Thyroid gland (tissue), 4 donors: ENCODE data around the gene AGXT2. TPM values are rescaled to one million over a fixed set of nuclear protein-coding genes. Genes with fewer than 3 reads are reported as not detected.
"Not testable (repeated sequence)": the region's sequence is repeated elsewhere in the genome, so short reads cannot be mapped to it uniquely, and the experiment has no call there.

Experiments used
- DNase-seq, 2 donors: peaks; one replicate each; pipeline ENCODE4 v3.0.0-alpha.2; 2019
- H3K27ac ChIP-seq, 3 donors: fragments of 200-600 bp; sonication (generic); 1 replicate in 2 of 3; 2 replicates in 1 of 3; pipeline ENCODE4 v1.5.1; 2016 to 2019; ENCODE audit warnings: mild to moderate bottlenecking in 1 of 3, moderate library complexity in 1 of 3
- H3K27me3 ChIP-seq: fragments of 200-600 bp; sonication (generic); one replicate; pipeline ENCODE4 v1.5.1; 2019
- H3K36me3 ChIP-seq, 2 donors: fragments of 200-600 bp; sonication (generic); one replicate each; pipeline ENCODE4 v1.5.1; 2016 to 2019
- H3K4me1 ChIP-seq, 2 donors: fragments of 200-600 bp; sonication (generic); one replicate each; pipeline ENCODE4 v1.5.1; 2017 to 2019
- H3K4me3 ChIP-seq, 3 donors: fragments of 200-600 bp; sonication (generic); replicated peaks in 1 of 3; 1 replicate in 2 of 3; 2 replicates in 1 of 3; pipeline ENCODE4 v1.5.1; 2016; ENCODE audit warnings: mild to moderate bottlenecking in 1 of 3
- H3K9me3 ChIP-seq: fragments of 200-600 bp; sonication (generic); one replicate; pipeline ENCODE4 v1.5.1; 2017
- POLR2A ChIP-seq, 2 donors: fragments of 450-650 bp; IDR thresholded peaks; one replicate each; pipeline ENCODE4 v1.6.1; 2017; ENCODE audit warnings: antibody characterized with exemption in 2 of 2, mild to moderate bottlenecking in 2 of 2, moderate library complexity in 1 of 2
- WGBS, 2 donors: methylation state at CpG; one replicate each; pipeline ENCODE4 v1.1.5; 2017; 5-methylcytosine and 5-hydroxymethylcytosine counted together
- intact Hi-C: fragments of 100-400 bp; cut with DNase I; formaldehyde crosslinking; loops from one replicate; pipeline ENCODE4 v1.15.1; 2023
- total RNA-seq, 4 donors: library from RNA; depleted of rRNA; stranded (reverse); fragments of >200 nt; gene quantifications; one replicate each; pipeline ENCODE4 v1.2.3, GENCODE V29; 2016
- TF ChIP-seq, protein P1 (sequence below), 6 experiments: fragments of 200-600 bp in 3 of 6; fragments of 450-650 bp in 3 of 6; sonication (generic) in 3 of 6; IDR thresholded peaks; one replicate each; pipeline ENCODE4 v1.5.1; 2016 to 2019; ENCODE audit warnings: antibody characterized with exemption in 6 of 6, mild to moderate bottlenecking in 2 of 6, inconsistent platforms in 1 of 6, moderate library complexity in 1 of 6

Gene AGXT2
- total RNA-seq, 4 donors from 2014 or later: not detected

DNA sequence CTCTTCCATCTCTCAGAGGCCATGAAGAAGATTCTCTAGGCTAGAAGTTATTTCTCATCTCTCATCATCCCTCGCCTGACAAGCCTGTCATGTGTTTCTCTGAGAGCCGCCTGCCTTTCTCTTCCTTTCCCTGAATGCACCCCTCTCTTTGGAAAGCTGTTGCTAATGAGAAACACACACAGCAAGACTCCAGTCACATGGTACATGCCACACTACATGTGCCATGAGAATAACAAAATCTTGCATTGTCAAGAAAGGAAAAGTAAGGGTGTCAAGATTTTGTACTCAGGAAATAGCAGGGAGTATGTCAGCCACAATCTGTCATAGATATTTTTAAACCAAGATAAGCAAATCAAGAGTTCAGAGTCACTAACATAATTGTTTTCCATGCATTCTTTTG lies 8.9 kb downstream of the AGXT2 start:
- TF ChIP-seq, protein P1, sequence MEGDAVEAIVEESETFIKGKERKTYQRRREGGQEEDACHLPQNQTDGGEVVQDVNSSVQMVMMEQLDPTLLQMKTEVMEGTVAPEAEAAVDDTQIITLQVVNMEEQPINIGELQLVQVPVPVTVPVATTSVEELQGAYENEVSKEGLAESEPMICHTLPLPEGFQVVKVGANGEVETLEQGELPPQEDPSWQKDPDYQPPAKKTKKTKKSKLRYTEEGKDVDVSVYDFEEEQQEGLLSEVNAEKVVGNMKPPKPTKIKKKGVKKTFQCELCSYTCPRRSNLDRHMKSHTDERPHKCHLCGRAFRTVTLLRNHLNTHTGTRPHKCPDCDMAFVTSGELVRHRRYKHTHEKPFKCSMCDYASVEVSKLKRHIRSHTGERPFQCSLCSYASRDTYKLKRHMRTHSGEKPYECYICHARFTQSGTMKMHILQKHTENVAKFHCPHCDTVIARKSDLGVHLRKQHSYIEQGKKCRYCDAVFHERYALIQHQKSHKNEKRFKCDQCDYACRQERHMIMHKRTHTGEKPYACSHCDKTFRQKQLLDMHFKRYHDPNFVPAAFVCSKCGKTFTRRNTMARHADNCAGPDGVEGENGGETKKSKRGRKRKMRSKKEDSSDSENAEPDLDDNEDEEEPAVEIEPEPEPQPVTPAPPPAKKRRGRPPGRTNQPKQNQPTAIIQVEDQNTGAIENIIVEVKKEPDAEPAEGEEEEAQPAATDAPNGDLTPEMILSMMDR (IDR thresholded peaks at IDR 0.05): no peak
- no peak for TF ChIP-seq POLR2A (IDR thresholded peaks at IDR 0.05)
- WGBS, 2 donors: 81 to 85% methylated on average over 2 of the region's 2 CpGs
- Histone ChIP-seq H3K9me3 (no peaks in the 10 kb centered on the region), H3K4me1 (no peaks in the 10 kb centered on the region), H3K27me3 (no peaks in the 10 kb centered on the region), H3K27ac (no peak overlapping the region), H3K36me3 (no peaks in the 10 kb centered on the region), H3K4me3 (no peak overlapping the region)
- intact Hi-C loops: no loop called here
- no peak for DNase-seq

DNA sequence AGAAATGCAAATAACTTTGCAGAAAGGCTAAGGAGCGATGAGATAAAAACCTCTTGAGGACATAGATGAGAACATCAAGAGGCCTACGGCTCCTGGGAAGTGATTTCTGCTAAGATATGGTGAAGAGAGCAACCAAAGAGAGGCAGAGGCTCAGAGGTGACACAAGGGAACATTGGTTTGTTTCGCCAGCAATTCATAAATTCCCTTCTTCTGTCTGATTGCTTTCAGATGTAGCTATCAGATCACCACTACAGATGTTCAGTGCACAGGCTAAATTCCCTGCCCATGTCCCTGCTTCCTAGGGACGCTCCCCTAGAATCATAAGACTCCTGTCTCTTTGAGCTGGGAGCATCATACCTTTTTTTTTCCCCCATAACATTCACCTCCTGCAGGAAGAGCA lies 11.2 kb downstream of the AGXT2 start:
- Histone ChIP-seq H3K36me3 (no peaks in the 10 kb centered on the region), H3K4me1 (no peaks in the 10 kb centered on the region), H3K27ac (no peak overlapping the region), H3K27me3 (no peaks in the 10 kb centered on the region), H3K9me3 (no peaks in the 10 kb centered on the region), H3K4me3 (no peak overlapping the region)
- TF ChIP-seq, protein P1 (IDR thresholded peaks at IDR 0.05): no peak
- no peak for TF ChIP-seq POLR2A (IDR thresholded peaks at IDR 0.05)
- 77 to 79% methylated on average over 4 of the region's 4 CpGs for WGBS, 2 donors
- intact Hi-C loops: no loop called here
- no peak for DNase-seq

DNA sequence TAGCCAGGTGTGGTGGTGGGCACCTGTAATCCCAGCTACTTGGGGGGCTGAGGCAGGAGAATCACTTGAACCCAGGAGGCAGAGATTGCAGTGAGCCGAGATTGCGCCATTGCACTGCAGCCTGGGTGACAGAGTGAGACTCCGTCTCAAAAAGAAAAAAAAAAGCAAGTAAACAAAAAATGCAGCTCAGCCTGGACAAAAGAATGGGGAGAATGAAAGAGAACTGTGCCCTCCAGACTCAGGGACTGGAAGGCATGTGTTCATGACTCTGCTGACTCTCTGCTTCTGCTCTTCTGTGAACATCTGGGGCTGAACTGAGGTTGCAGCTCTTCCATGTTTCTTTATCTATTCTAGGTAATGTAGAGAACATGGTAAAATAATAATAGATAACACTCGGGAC lies 11.8 kb downstream of the AGXT2 start:
- H3K27ac ChIP-seq, H3K9me3 ChIP-seq, intact Hi-C loops, H3K27me3 ChIP-seq, H3K36me3 ChIP-seq, H3K4me1 ChIP-seq, H3K4me3 ChIP-seq, DNase-seq: not testable (repeated sequence)
- 67 to 85% methylated on average over 4 of the region's 4 CpGs for WGBS, 2 donors

DNA sequence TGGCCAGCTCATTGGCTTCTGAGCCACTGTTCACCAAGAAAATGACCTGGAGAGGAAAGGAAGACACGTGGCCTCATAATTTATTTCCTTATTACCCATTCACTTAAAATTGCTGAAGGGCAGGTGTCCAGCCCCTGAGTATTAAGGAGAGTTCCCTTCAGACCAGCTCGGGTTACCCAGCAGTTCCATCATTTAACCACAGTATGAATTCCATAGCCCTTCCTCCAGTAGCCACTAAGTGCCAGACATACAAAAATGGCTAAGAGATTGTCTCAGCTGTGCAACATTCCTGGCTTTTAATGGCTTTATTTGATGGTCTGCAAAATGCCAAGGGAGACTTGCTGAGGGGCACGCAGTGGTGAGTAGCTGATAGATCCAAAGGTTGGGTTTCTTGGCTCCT lies 12.5 kb downstream of the AGXT2 start:
- 81 to 82% methylated on average over 3 of the region's 3 CpGs for WGBS, 2 donors
- no peaks in the 10 kb centered on the region for H3K4me1 ChIP-seq
- H3K27me3 ChIP-seq: no peaks in the 10 kb centered on the region
- H3K4me3 ChIP-seq: no peak overlapping the region
- no peaks in the 10 kb centered on the region for H3K36me3 ChIP-seq
- H3K9me3 ChIP-seq: no peaks in the 10 kb centered on the region
- no peak for DNase-seq
- intact Hi-C loops: no loop called here
- no peak for TF ChIP-seq POLR2A (IDR thresholded peaks at IDR 0.05)
- TF ChIP-seq, protein P1 (IDR thresholded peaks at IDR 0.05): no peak
- no peak overlapping the region for H3K27ac ChIP-seq

DNA sequence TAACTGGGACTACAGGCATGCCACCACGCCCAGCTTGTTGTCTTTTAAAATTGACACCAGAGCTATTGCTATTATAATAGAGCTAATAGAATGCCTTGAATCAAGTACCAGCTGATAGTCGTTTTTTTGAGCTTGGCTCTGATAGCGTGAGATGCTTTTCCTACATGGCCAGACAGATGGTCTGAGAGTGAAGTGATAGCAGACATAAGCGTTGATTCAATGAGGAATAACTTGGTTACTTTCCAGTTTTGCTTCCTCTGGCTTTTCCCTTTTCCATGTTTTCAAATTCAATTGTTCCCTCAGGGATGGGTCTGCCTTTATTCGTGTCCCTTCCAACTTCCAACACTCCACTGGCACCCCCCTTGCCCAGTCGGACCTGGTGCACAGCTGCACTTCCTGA lies 15.4 kb downstream of the AGXT2 start:
- no peak for TF ChIP-seq POLR2A (IDR thresholded peaks at IDR 0.05)
- TF ChIP-seq, protein P1 (IDR thresholded peaks at IDR 0.05): no peak
- 74 to 76% methylated on average over 6 of the region's 6 CpGs for WGBS, 2 donors
- H3K4me3 ChIP-seq: no peak overlapping the region
- no peaks in the 10 kb centered on the region for H3K27me3 ChIP-seq
- H3K27ac ChIP-seq: no peak overlapping the region
- no peak for DNase-seq
- H3K36me3 ChIP-seq: no peaks in the 10 kb centered on the region
- intact Hi-C loops: no loop called here
- no peaks in the 10 kb centered on the region for H3K4me1 ChIP-seq
- no peaks in the 10 kb centered on the region for H3K9me3 ChIP-seq

DNA sequence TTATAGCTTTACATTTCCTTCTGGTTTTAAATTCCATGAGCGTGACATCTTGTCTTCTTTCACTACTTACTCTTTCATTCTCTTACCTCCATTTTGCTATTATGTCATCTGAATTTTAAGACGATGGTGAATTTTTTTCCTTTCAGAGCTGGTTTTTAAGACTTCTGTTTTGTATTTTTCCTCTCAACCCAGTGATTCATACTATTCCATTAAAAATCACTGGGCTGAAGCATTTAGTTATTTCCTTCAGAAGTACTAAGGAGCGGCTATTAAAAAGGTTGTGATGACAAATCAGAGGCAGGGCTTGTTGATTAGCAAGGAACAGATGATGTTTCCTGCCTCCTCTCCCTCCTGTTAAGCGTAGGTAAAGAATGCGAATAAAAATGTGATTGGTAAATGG lies 16.5 kb downstream of the AGXT2 start:
- TF ChIP-seq, protein P1 (IDR thresholded peaks at IDR 0.05): no peak
- no peak for TF ChIP-seq POLR2A (IDR thresholded peaks at IDR 0.05)
- Histone ChIP-seq H3K9me3 (no peaks in the 10 kb centered on the region), H3K27ac (no peak overlapping the region), H3K36me3 (no peaks in the 10 kb centered on the region), H3K4me1 (no peaks in the 10 kb centered on the region), H3K4me3 (no peak overlapping the region), H3K27me3 (no peaks in the 10 kb centered on the region)
- 74 to 75% methylated on average over 5 of the region's 5 CpGs for WGBS, 2 donors
- DNase-seq: no peak
- intact Hi-C loops: no loop called here
